NCI-H187 treated with DMSO at 0.1 percent for 48 hours (cell line): ENCODE data around the gene TPGS2.
"Not testable (repeated sequence)": the region's sequence is repeated elsewhere in the genome, so short reads cannot be mapped to it uniquely, and the experiment has no call there.

Source experiments
- DNase-seq: peaks from one replicate; lab custom pipeline; 2025; lab: John Stamatoyannopoulos, UW

TPGS2 gene, protein sequence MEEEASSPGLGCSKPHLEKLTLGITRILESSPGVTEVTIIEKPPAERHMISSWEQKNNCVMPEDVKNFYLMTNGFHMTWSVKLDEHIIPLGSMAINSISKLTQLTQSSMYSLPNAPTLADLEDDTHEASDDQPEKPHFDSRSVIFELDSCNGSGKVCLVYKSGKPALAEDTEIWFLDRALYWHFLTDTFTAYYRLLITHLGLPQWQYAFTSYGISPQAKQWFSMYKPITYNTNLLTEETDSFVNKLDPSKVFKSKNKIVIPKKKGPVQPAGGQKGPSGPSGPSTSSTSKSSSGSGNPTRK

DNA sequence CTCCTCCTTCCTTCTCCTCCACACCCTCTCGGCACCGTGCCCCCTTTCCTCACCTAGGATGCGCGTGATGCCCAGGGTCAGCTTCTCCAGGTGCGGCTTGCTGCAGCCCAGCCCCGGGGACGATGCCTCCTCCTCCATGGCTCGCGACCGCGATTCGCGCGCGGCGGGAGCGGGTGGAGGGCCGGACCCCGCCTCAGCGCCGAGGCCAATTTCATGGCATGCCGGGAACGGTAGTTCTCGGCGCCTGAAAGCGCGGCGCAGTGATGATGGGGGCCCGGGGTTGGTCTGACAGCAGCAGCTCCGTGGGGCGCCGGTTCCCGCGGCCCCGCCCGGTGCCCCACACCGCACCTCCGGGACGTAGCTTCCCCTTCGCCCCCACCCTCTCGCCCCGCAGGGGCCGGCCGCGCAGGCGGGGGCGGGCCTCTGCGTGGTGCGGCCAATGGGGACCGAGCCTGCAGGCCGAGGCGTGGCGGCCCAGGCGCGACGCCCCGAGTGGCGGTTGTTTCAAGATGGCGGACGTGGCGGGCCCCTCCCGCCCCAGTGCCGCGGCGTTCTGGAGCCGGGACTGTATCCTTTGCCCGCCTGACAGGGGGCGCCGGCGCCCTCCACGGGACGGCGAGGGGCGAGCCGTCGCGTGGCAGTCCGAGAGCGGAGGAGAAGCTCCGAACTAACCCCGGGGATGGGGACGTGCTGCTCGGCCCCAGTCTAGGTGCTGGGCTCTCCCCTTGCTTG lies at the start of gene TPGS2, which contains the start of gene KIAA1328:
TSS of gene TPGS2 (minus strand) at position 373 of the 732 bp plus-strand sequence. CDS start at position 138, 235 bp downstream.
TSS of gene KIAA1328 (plus strand) at position 498 of the 732 bp plus-strand sequence. CDS start at position 510, 12 bp downstream.
- DNase-seq = peak; percentile 44

DNA sequence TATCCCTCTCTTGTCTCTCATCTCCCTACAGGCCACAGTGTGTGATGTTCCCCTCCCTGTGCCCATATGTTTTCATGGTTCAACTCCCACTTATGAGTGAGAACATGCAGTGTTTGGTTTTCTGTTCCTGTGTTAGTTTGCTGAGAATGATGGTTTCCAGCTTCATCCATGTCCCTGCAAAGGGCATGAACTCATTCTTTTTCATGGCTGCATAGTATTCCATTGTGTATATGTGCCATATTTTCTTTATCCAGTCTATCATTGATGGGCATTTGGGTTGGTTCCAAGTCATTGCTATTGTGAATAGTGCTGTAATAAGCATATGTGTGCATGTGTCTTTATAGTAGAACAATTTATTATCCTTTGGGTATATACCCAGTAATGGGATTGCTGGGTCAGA lies 45.0 kb upstream of the TPGS2 start:
- not testable (repeated sequence) for DNase-seq

DNA sequence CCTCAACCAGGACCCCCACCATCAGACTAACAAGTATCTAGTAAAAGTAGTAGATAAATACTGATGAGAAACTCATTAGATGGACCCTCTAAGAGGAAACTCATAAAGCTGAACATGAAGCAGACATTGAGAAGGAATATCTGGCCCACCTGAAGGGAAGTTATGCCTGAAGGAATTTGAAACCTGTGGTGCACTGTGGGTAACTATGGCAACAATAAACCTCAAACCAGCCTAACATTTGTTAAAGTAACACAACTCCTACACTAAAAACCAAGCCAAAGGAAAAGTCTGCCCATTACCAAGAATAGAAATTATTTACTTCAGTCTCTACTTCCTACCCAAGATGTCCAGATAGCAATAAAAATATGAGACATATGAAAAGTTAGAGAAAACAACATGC lies 43.5 kb upstream of the TPGS2 start:
- no peak for DNase-seq

DNA sequence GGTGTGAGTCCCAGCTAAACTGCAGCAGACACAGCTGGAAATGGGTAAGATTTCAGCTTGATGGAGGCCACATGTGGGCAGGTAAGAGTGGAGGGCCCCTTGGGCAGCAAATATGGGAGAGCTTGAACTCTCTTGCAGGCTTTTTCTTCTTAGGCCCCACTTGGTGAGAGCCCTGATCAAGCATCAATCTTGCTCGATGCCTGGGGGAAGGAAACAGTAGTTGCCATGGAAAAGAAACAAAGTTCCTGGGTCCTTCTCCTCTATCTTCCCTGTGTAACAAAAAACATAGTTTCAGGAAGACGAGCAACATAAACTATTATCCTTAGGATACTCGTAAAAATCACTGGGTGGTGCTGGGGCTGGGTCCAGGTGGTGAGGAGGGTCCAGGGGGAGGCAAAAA lies 43.0 kb upstream of the TPGS2 start:
- no peak for DNase-seq

DNA sequence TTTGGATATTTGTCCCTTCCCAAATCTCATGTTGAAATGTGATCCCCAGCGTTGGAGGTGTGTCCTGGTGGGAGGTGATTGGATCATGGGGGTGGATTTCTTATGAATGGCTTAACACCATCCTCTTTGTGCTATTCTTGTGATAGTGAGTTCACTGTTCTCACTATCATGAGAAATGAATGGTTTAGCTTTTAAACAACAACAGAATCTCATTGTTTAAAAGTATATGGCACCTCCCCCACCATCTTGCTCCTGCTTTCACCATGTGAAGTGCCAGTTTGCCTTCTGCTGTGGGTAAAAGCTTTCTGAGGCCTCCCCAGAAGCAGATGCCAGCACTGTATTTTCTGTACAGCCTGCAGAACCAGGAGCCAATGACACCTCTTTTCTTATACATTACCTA lies 38.3 kb upstream of the TPGS2 start:
- DNase-seq = no peak

DNA sequence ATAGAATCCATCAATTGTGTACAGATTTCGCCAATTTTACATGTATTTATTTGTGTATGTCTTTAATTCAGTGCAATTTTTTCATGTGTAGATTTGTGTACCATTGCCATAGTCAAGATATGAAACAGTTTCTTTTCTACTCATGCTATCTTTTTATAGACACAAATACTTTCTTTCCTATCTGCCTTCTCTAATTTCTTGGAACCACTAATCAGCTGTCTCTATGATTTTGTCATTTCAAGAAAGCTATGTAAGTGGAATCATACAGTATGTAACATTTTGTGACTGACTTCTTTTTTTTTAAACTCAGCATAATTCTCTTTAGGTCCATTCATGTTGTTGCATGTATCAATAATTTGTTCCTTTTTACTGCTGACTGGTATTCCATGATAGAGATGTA lies 33.4 kb upstream of the TPGS2 start:
- no peak for DNase-seq

DNA sequence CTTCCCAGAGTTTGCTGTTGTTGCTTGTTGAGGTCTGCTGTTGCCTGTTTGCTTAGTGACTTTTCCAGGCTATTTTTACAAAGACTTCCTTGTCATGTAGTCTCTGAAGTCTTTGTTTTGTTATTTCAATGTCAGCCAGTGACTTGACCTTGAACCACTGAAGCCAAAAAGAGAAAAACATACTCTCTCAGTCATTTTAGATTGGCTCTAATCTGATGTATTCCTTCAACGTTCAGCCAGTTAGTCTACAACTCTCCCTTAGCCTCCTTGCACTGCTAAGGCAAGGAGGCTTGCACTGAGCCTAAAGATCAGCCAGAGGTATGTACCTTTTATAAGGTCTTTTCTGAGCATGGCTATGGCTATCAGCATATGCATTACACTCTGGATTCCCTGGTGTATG lies 28.0 kb upstream of the TPGS2 start:
- no peak for DNase-seq

DNA sequence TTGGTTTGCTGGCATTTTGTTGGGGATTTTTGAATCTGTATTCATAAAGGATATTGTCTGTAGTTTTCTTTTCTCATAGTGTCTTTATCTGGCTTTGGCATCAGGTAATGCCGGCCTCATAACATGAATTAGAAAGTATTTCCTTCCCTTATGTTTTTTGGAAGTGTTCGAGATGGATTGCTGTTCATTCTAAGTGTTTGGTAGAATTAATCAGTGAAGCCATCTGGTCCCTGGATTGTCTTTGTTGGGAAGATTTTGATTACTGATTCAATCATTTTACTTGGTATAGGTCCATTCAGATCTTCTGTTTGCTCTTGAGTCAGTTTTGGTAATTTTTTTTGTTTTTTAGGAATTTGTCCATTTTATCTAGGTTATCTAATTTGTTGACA lies 22.4 kb upstream of the TPGS2 start:
- no peak for DNase-seq

DNA sequence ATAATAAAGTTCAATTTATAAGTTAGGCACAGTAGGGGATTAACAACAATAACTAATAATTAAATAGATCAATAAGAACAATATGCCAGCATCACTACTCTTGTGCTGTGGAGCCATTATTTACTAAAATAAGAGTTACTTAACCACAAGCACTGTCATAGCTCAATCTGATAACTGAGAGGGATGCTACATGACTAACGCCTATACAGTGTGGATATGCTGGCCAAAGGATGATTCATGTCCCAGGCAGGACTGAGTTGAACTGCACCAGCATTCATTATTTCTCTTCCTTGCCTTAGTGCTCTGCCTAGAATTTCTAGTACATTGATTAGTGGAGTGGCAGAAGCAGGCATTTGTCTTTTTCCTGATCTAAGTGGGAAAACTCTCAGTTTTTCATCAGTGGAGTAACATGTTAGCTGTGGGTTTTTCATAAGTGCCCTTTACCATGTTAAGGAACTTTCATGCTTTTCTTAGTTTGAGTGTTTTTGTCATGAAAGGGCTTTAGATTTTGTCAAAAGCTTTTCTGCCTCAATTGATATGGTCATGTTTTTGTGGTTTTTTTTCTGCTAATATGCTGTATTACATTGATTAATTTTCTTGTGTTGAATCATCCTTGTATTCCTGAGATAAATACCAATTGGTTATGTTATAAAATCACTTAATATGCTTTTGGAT lies 21.9 kb upstream of the TPGS2 start:
- DNase-seq = no peak

DNA sequence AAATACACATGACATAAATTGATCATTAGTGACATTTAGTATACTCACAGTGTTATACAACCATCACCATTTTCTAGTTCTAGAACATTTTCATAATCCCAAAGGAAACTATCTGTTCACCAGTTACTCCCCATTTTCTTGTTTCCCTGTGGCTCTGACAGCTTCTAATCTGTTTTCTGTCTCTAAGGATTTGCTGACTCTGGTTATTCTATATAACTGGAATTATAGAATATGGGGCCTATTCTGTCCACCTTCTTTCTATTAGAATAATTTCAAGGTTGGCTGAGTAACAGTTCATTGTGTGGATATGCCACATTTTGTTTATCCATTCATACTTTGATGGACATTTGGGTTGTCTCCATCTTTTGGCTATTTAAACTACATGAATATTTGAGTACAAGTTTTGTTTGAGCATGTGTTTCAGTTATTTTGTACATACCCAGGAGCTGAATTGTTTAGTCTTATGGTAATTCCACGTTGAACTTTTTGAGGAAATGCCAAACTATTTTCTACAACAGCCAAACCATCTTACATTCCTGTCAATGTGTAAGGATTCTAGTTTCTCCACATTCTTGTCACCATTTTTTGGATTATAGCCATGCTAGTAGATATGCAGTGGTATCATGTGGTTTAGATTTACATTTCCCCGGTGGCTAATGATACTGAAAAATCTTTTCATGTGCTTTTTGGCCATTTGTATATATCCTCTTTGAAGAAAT lies 20.6 kb upstream of the TPGS2 start:
- no peak for DNase-seq

DNA sequence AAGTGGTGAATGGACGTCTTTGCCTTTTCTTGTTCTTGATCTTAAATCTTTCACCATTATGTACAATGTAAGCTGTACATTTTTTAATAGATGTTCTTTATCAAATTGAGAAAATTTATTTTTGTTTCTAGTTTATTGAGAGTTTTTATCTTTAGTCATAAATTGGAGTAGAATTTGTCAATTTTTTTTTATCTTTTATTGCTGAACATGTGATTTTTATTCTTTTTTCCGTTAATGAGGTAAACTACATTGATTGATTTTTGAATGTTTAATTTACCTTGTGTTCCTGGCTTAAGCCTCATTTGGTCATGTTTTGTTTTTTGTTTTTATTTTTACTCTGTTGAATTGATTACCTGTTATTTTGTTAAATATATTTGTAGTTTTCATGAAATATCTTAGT lies 19.8 kb upstream of the TPGS2 start:
- no peak for DNase-seq

DNA sequence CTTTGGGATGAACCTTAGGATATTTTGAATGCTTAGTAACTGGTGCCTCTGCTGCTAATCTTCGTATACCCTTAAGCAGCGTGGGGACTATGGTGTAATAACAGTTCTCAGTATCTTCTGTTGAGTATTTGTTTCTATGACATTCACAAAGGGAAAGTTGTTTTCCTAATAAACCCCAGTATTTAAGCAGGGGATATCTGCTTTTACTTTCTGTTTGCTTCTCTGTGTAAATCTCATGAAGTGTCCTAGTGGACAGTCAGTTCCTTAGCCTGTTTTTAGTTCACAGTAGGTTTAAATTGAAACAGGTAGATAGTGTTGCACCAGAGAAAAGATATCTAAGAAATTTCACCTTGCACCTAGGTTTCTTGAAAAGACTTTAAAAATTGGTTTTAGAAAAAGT lies 15.0 kb upstream of the TPGS2 start:
- DNase-seq = no peak

DNA sequence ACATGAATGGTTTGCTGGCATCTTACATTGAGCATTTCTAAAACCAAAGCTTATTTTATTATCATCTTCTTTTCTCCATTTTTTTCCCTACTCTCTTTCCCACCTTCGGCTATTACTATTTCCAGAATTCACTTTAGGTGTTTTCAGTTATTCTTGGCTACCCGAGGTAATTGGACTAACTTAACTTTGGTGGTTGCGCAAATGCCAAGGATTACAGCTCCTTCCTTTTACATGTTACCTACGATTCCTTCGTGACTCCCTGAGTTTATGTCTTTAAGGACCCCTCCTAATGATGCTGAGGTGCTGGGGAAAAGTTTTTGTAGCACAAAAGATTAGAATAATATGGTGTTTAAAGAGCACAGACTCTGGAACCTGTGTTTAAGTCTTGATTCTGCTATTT lies 14.4 kb upstream of the TPGS2 start:
- DNase-seq = no peak

DNA sequence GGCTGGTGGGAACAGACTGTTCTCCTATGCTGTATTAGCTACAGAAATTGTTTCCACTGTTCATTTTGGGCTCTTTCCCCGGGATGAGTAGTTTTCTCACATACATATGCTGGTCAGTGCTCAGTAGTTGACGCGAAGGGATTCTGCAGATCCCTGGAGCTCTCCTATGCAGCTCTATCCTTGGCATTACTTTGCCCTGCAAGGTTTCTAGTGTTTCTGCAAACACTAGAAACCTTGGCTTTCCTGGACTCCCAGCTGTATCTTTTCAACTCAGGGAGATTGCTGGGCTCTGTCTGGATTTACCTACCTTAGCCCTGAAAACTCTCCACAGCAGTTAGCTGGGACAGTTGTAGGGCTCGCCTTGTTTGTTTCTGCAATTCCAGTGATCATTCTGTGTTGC lies 11.0 kb upstream of the TPGS2 start:
- no peak for DNase-seq

DNA sequence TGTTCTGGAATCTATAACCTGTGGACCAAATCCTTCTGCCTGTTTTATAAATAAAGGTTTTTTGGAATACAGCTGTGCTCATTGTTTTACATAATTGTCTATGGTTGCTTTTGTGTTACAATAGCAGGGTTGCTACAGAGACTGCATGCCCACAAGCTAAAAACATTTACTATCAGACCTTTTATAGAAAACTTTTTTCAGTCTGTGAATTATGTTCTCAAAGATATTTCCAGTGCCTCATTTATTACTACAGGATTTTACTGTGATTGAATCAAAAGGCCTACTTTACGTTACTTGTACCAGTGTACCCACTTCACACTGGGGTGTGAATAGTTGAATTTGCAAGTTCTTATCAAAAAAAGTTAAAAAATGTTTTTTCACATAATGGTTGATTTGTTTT lies 7.1 kb upstream of the TPGS2 start:
- DNase-seq = no peak

DNA sequence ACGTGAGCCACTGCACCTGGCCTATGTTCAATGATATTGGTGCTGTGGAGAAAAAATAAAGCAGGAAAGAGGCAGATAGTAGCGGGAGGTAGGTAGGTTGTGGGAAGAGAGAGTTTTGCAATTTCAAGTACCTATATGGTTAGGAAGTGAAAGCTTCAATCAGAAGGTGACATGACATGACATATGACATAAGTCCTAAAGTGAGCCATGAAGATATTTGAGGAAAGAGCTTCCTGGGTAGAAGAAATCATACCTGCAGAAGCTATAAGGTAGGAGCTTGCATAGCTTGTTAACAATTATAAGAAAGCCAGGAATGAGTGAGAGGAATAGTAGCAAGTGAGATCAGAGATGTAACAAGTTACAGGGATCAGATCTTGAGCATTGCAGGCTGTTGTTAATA lies 4.3 kb upstream of the TPGS2 start:
- no peak for DNase-seq

DNA sequence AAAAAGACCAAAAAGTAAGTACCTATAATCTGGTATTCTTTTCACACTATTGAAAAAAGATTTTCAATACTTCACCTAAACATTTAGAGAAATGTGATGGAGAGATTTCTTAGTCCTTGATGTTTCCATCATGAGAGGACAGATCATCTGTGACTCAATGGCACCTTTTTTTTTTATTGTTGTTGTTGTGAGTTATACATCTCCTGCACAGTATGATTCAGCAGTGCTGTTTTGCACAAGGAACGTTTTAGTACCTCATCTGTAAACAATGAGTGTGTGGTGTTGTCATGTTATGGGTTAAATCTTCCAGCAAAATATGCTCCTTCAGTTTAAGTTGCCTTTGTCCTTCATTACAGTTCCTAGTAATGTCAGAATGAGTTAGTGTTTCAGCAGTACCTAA lies 2.3 kb upstream of the TPGS2 start:
- no peak for DNase-seq

DNA sequence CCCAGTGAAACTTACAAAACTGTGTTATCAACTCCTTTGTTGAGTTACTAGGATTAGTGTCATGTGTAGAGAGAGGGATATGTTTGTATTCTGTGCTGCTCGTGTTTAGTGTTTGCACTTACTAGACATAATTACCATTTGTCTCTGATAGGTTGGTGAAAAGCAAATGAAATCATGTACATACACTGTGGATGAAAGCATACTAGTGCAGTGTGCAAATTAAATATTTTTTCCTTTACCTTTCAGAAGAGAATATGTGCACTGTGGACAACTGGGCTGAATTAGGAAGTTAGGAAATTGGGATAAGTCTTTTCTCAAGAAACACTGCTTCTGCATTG lies 1.3 kb upstream of the TPGS2 start:
- no peak for DNase-seq

DNA sequence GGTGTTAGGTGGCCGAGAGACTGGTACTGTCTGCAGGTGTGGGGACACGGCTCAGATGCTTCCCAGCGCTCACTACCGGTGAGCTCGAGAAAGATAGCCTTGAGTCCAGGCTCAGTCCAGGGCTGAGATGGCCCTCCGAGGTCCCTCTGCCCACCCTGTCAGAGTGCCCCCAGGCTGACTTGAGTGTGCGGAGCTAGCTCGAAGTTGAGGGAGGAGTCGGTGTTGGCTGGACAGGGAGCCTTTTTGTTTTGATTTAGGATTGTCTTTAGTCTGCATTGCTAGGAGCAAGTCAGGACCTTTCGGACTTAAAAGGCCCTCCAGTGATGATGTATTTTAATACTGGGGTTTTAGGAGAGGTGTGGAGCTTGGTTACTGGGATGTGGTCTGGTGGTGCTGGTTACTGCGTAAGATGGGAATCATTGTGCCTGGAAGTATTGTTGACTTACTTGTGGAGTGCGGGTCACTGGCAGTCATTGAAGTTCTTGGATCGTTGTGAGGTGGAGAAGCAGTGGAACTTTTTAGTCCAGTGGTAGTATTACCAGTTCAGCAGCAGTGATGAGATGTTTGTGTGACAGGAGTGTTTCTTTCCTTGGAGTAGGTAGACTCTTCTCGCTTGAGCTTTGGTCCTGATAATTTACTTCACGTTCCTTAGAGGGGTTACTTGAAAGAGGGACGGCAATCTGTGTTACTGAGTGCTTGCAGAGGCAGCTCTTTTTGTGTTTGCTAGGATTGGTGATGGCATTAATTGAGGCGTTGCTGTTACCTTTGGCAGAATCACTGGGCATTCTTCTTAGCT lies 758 bp upstream of the TPGS2 start:
- DNase-seq = no peak

DNA sequence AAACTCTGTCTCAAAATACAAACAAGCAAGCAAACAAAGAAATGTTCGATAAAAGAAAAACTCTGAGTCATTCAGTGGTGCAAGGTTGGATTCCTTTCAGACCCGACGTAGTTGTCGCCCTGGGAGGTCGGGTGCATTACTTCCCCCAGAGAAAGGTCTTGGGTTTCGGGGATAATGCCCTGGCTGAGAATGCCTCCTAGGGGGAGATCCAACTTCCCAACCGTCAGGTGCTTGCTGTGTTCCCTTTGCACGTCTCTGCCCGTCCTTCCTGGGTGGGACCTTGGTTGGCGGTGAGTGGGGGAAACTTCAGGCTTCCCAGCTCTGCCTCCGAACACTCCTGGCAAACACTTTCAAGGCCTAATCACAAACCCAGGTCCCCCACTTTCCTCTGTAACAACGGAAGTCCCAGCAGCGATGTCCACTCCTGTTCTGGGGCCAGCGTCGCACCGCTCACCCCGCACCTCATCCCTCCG lies 609 bp downstream of the TPGS2 start:
- DNase-seq = no peak

DNA sequence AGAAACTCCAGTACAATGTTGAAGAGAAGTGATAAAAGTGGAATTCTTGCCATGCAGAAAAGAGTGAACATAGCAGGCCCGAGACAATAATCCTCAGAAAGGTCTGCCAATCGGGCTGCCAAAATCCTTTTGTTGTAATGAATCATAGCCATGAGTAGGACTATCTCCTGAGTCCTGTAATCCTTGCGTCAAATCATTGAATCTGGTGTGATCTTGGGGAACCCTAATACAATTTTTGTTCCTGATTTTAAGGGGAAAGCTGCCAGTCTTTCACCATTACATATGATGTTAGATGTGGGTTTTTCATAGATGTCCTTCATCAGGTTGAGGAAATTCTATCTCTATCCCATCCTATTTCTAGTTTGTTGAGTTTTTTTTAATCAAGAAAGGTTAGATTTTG lies 2.2 kb downstream of the TPGS2 start:
- DNase-seq = no peak

DNA sequence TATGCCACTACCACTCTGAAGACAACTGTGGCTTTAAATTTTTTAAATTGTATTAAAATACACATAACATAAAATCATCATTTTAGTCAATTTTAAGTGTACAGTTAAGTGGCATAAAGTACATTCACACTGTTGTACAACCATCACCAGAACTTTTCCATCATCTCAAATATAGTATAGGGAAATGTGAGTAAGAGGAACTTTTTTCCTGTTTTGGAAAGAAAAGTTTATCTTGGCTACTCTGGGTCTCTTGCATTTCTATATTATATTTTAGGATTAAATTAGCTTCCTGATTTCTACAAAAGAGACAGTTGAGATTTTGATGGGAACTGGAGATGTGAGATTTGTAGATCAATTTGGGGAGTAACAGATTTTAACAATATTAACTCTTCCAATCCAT lies 3.3 kb downstream of the TPGS2 start:
- no peak for DNase-seq
